Prostate gland (tissue), 2 donors: ENCODE measurements around the gene CCDC93. TPM values are rescaled to one million over a fixed set of nuclear protein-coding genes. Genes with fewer than 3 reads are reported as not detected.

Experiments used
- DNase-seq: peaks from one replicate; pipeline ENCODE4 v3.0.0-alpha.2; 2019; ENCODE audit warnings: low spot score
- H3K27ac ChIP-seq, 2 donors: fragments of 200-600 bp; sonication (generic); 2 replicates each; pipeline ENCODE4 v1.5.1; 2017 to 2019
- H3K27me3 ChIP-seq: fragments of 200-600 bp; sonication (generic); replicated peaks from 2 replicates; pipeline ENCODE4 v1.5.1; 2019; ENCODE audit not compliant: insufficient read depth
- H3K36me3 ChIP-seq, 2 donors: fragments of 200-600 bp; sonication (generic); 1 replicate in 1 of 2; 2 replicates in 1 of 2; pipeline versions ENCODE4 v1.5.1 to v1.8.1; 2017 to 2019
- H3K4me1 ChIP-seq: fragments of 200-600 bp; sonication (generic); replicated peaks from 2 replicates; pipeline ENCODE4 v1.5.1; 2019
- H3K4me3 ChIP-seq, 2 donors: fragments of 200-600 bp; sonication (generic); 2 replicates each; pipeline ENCODE4 v1.5.1; 2017 to 2019
- H3K9me3 ChIP-seq: fragments of 200-600 bp; sonication (generic); 2 replicates; pipeline ENCODE4 v1.5.1; 2017
- CTCF ChIP-seq, 4 experiments: fragments of 200-600 bp in 2 of 4; fragments of 450-650 bp in 2 of 4; sonication (generic) in 2 of 4; IDR thresholded peaks; 1 replicate in 3 of 4; 2 replicates in 1 of 4; pipeline ENCODE4 v1.5.1; 2016 to 2019; ENCODE audit warnings: antibody characterized with exemption in 4 of 4, mild to moderate bottlenecking in 2 of 4, moderate library complexity in 2 of 4
- POLR2A ChIP-seq: fragments of 450-650 bp; IDR thresholded peaks from one replicate; pipeline ENCODE4 v1.6.1; 2016; ENCODE audit warnings: antibody characterized with exemption, mild to moderate bottlenecking
- POLR2AphosphoS5 ChIP-seq: sonication (generic); formaldehyde crosslinking; IDR thresholded peaks from one replicate; pipeline ENCODE4 v1.6.1; 2017; ENCODE audit warnings: antibody characterized with exemption
- WGBS: methylation state at CpG from one replicate; pipeline ENCODE4 v1.1.5; 2018; 5-methylcytosine and 5-hydroxymethylcytosine counted together
- intact Hi-C: fragments of 100-400 bp; cut with DNase I; formaldehyde crosslinking; loops from one replicate; pipeline ENCODE4 v1.14.2; 2022
- total RNA-seq, 2 donors: library from RNA; depleted of rRNA; stranded (reverse); fragments of >200 nt; gene quantifications; one replicate each; pipeline ENCODE4 v1.1.0, GENCODE V29; 2016

Gene CCDC93
- total RNA-seq, 2 donors from 2014 or later: 9.6 to 39.8 TPM

GRCh38 chr2:117948615-117949014 lies 65.3 kb downstream of the CCDC93 start:
- TF ChIP-seq POLR2A: no peak
- TF ChIP-seq CTCF (IDR thresholded peaks at IDR 0.05): no peak
- TF ChIP-seq POLR2AphosphoS5: no peak
- Histone ChIP-seq H3K4me1 (no peaks in the 10 kb centered on the region), H3K27ac (no peak overlapping the region), H3K36me3 (peaks cover 5 to 19% of the 10 kb centered on the region in 2 donors), H3K9me3 (no peaks in the 10 kb centered on the region), H3K4me3 (no peak overlapping the region), H3K27me3 (no peaks in the 10 kb centered on the region)
- 80% methylated on average over 1 of the region's 1 CpG for WGBS
- intact Hi-C loops: no loop called here
- no peak for DNase-seq

GRCh38 chr2:117945296-117945695 lies 68.6 kb downstream of the CCDC93 start:
- no peak for DNase-seq
- Histone ChIP-seq H3K27ac (no peak overlapping the region), H3K27me3 (no peaks in the 10 kb centered on the region), H3K4me1 (no peaks in the 10 kb centered on the region), H3K4me3 (no peak overlapping the region), H3K36me3 (peaks cover 5 to 19% of the 10 kb centered on the region in 2 donors), H3K9me3 (no peaks in the 10 kb centered on the region)
- TF ChIP-seq POLR2AphosphoS5 (no peak), CTCF (IDR thresholded peaks at IDR 0.05) (no peak), POLR2A (no peak)
- intact Hi-C loops: no loop called here
- WGBS: 90% methylated on average over 5 of the region's 5 CpGs

GRCh38 chr2:117944816-117945215 lies 69.1 kb downstream of the CCDC93 start:
- intact Hi-C loops: no loop called here
- 100% methylated on average over 2 of the region's 2 CpGs for whole genome bisulfite sequencing
- TF ChIP-seq CTCF (IDR thresholded peaks at IDR 0.05) (no peak), POLR2AphosphoS5 (no peak), POLR2A (no peak)
- H3K27me3 ChIP-seq: no peaks in the 10 kb centered on the region
- no peaks in the 10 kb centered on the region for H3K9me3 ChIP-seq
- no peak overlapping the region for H3K27ac ChIP-seq
- H3K4me1 ChIP-seq: no peaks in the 10 kb centered on the region
- no peak for DNase-seq
- no peak overlapping the region for H3K4me3 ChIP-seq
- peaks cover 5 to 19% of the 10 kb centered on the region in 2 donors for H3K36me3 ChIP-seq

GRCh38 chr2:117943013-117943672 lies 70.7 kb downstream of the CCDC93 start:
- Histone ChIP-seq H3K4me3 (no peak overlapping the region), H3K4me1 (no peaks in the 10 kb centered on the region), H3K27ac (no peak overlapping the region), H3K27me3 (no peaks in the 10 kb centered on the region), H3K36me3 (peaks cover 8 to 15% of the 10 kb centered on the region in 2 donors), H3K9me3 (no peaks in the 10 kb centered on the region)
- no peak for TF ChIP-seq POLR2A
- DNase-seq: no peak
- intact Hi-C loops: no loop called here
- 49% methylated on average over 3 of the region's 3 CpGs for WGBS

- no peaks in the 10 kb centered on the region for H3K9me3 ChIP-seq
- TF ChIP-seq CTCF (IDR thresholded peaks at IDR 0.05) (no peak), POLR2A (no peak), POLR2AphosphoS5 (no peak)
- peaks cover 8 to 15% of the 10 kb centered on the region in 2 donors for H3K36me3 ChIP-seq
- no peaks in the 10 kb centered on the region for H3K4me1 ChIP-seq
- H3K4me3 ChIP-seq: no peak overlapping the region
- 74% methylated on average over 2 of the region's 2 CpGs for WGBS
- DNase-seq: no peak
- no peak overlapping the region for H3K27ac ChIP-seq
- intact Hi-C loops: no loop called here
- no peaks in the 10 kb centered on the region for H3K27me3 ChIP-seq
These were observed 71.3 kb downstream of the CCDC93 start for GRCh38 chr2:117942551-117942950.
